GF-D8 (cell line): ENCODE results near the gene KNCN.

ENCODE experiments used
- DNase-seq: peaks from one replicate; lab custom pipeline; 2025; lab: John Stamatoyannopoulos, UW

The KNCN gene

DNA sequence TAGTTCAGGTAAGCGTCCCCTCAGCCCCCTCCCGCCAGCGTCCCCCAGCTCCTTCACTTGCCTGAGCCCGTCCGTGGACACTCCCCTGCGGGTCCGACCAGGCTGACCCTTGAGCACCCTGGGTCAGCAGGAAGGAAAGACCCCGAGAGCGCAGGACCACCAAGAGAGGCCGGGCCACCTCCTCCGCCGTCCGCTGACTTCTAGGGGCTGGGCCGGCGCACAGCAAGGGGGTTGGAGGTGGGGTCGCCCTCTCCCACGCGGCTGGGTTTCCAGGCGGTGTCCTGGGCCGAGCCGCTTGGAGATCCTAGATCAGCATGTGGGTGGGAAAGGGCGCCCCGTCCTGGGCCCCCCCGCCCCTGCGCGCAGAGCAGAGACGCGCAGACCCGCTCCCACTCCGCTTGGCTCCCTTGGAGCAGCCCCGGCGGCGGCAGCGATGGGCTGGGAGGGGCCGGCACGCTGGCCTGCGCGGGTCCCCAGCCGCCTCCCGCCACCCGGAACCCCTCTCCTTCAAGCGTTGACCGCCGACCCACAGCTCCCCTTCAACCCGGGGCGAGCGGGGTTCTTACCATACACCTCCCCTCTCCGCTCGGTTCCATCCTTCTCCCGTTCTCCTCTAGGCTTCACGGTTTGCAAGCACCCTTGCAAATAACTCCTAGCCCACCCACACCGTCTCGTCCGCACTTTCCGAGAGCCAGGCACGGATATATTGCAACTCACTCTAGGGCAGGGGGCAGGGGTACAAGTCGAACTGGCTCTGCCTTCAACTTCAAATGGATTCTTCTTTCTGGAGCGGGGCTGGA lies 7.5 kb downstream of the KNCN start:
- DNase-seq = no peak

DNA sequence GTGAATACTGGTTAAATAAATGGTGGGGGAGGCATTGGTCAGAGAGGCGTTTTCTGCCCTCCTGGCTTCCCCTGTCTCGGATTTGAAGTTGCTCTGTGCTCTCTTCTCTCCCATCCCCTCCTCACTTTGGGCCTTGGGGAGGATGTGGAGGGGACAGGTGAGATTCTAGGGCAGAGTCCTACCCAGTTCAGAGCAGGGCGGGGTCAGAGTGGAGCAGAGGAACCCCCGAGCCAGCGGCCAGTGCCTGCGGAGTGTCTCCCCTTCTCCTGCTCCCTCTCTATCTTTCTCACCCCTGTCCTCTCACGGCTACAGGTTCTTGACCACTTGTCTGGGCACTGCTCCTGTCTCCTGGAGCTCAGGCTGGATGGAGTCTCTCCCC lies 8.1 kb downstream of the KNCN start:
- no peak for DNase-seq

DNA sequence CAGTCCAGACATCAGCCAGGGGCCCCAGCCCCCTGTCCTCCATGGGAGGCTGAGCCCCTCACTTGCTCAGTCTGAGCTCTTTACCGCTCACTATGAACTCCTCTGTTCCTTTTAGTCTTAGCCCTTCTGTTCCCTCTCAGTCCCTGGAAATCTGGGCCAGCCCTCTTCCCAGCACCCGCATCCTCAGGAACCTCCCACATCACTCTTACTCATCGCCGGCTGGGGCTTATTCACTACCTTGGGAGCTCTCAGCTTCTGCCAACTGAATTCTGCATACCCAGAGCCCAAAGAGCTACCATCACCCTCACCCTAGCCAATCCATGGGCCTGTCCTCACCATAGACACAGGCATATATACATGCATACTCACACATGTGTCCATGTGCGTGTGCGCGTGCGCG lies 11.5 kb downstream of the KNCN start:
- DNase-seq = no peak

DNA sequence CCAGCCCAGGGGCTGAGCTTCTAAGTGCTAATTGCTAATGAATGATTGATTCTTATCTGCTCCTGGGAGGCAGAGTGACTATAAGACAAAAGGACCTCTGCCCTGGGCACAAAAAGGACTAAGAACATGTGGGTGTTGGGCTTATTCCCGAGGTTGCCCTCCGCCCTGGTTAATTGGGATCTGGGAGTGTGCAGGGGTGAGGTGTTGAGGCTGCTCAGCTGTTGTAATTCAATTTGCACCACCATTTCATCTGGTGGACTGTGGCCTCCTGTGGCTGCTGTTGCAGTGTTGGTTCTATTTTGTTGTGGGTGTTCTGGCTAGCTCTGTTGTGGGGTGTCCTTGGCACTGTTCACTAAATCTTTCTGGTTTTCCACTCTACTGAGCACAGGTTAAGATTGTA lies 13.3 kb downstream of the KNCN start:
- DNase-seq = no peak

DNA sequence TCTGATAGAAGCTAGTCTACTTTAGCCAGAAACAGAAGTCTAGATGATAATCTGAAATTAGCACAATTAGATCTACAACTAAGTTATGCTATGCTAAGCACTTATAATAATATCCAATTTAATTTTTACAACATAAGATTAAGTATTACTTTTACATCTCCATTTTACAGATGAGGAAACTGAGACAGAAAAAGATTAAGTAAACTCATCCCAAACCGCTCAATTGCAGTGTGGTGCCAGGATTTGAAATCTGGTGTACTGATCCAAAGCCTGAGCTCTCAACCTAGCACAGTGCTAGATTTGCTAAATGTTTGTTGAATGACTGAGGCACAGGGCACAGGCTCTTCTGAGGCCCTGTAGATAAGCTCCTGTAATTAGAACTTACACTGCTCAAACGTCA lies 13.8 kb downstream of the KNCN start:
- no peak for DNase-seq

DNA sequence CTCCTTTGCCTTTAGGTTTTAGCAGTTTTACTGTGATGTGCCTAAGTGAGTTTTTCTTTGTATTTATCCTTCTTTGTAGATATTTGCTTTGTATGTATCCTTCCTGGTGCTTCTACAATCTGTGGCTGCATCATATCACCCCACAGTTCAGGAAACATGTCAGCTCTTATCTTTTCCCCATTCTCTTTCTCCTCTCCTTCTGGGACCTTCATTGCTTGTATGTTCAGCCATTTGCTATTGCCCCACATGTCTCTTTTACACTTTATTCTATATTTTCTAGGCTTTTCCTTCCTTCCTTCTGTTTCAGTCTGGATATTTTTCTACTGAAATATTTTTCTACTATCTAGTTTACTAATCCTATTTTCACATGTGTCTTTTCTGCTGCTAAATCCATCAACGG lies 14.9 kb downstream of the KNCN start:
- no peak for DNase-seq

DNA sequence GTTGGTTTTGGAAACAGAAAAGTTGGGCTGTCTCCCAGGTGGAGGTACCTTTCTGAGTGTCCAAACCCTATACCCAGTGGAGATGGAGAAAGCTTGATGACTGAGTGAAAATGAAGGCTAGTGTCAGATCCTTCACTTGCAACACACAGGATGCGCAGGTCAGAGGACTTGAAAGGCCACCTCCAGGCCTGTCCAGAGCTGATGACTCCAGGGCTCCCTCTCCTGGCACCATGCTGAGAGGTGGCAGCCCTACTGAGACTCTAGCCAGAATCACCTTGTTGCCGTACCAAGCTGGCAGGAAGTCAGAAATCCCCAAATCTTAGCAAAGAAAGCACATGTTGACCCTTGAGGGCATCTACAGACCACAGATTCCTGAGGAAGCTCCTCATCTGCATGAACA lies 16.4 kb downstream of the KNCN start:
- DNase-seq = no peak

DNA sequence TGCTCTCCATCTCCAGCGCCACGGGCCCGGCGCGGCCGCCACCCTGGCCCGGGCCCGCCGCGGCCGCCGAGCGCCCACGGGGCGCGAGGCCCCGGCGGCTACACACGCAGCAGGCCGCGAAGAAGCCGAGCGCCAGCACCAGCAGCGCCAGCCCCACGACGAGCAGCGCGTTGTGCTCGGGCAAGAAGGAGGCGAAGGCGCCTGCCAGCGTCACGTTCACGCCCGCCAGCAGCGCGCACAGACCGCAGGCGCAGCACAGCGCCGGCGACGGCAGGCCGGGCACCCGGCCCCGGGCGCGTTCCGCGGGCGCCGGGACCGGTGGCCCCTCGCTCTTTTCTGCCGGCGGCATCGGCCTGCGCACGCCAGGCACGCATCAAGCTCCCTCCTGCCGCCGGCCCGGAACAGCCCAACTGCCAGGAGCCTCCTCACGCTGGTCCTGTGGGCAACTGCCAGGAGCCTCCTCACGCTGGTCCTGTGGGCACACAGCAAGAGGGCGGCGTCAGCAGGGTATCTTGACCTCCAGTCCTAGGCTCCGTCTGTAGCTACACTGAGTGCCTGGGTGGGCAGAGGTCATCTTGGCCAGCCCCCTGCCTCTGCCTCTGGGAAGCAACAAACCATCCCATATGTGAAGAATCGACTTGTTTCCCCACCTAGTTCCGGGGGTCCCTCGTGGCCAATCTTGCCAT lies 18.1 kb downstream of the KNCN start:
- no peak for DNase-seq

DNA sequence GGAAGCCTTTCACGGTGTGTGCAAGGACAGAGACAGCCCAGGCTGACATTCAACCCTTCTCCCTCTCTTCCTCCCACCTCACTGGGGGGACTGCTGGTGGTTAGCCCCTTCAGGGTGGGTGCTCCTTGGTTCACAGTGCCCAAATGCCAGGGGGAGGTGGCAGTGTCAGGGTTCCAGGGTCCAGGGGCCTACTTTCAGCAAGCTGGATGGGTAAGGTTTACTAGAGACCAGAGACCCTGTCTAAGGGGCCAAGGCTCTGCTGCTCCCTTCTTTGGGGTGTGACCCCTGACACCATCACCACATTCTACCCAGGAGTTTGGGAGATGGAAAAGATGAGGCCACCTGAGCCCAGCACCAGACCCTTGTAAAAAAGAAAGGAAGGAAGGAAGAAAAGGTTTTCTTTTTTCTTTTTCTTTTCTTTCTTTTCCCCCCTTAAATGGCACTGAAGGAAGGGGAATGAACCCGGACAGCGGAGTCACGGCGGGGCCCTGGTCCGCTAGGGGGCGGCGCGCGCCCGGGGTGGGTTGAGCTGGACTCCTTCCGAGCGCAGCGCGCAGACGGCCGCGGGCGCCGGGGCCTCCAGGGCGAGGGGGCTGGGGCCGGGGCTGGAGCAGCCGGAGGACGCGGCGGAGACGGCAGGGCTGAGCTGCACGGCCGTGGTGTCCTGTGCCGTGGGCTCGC lies 18.8 kb downstream of the KNCN start:
- DNase-seq = no peak

DNA sequence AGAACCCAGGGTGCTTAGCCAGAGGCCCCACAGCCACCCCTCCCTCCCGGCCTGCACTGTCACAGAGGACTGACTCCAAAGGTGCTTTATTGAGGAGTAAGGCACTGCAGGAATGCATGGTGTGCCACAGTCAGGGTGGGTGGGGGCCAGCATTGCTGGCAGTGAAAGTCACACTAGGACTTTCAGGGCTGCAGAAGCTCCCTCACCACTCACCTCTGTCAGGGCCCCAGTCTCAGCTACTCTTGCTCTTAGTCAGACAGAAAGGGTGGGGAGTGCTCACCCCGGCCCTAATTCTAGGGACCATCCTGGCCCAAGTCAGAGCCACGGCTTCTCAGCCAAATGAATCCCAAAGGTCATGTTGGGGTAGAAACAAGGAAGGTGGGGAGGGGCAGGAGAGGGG lies 19.4 kb downstream of the KNCN start:
- DNase-seq = no peak

DNA sequence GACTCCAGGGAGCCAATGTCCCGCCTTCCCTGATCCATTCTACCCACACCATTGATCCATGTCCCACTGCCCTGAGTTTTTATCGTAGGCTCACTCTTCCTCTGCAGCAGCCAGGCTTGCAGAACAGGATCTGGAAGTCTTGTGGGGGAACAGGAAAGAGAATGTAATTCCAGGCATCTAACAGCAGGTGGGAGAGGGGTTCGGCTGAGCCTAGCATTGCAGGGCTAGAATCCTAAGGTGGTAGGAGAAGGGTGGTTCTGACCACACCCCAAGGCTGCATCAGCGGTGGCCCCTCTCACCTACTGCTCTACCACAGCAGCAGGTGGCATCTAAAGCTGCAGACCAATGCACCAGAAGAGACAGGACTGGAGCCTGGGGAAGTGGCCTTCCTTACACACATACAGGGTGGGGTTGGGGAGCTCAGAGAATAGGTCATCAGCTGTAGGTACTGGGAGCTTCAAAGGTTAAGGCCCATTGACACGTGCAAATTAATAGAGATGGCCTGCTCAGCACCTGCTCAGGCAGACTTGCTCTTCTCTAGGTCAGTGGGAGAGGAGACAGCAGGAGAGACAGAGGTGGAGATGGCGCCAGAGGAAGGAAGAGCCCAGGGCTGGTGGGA lies 20.5 kb downstream of the KNCN start:
- no peak for DNase-seq

DNA sequence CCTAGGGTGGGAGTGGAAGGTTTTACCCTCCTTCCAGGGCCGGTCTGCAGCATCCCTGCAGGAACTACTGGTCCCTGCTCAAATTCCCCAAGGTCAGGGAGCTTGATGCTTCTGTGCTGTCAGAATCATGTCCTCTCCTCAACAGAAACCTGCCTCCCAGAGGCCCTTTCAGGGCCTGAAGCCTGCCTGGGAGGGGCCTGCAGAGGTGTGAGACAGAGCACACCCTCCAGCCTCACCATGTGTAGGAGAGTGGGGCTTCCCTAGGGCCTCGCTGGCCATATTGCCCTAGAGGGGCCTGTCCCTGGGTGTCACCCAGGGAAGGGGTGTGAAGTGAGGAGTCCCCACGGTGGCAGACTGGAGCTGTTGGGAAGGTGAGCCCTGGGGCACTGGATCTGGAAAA lies 21.1 kb downstream of the KNCN start:
- DNase-seq = no peak

DNA sequence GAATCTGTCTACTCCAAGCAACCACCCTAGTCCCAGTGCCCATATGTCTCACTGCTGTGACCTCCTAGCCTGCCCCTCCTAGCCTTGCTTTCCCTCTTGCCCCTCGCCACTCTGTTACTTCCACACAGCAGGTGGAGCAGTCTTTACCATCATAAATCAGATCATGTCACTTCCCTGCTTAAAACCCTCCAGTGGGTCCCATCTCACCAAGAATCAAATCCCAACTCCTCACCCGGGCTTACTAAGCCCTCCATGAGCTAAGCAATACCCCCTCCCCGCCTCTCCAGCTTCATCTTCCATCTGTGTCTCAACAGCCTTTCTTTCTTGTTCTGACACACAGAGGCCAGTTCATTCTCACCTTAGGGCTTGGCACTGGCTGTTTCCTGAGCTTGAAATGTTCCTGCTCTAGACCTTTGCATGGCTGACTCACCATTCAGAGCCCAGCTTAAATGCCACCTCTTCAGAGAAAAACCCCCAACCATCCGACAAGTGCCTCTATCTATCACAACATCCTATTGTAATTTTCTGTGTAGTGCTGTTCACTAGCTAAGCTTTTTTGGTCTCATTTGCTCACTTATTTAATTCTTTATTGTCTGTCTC lies 22.3 kb downstream of the KNCN start:
- DNase-seq = no peak

DNA sequence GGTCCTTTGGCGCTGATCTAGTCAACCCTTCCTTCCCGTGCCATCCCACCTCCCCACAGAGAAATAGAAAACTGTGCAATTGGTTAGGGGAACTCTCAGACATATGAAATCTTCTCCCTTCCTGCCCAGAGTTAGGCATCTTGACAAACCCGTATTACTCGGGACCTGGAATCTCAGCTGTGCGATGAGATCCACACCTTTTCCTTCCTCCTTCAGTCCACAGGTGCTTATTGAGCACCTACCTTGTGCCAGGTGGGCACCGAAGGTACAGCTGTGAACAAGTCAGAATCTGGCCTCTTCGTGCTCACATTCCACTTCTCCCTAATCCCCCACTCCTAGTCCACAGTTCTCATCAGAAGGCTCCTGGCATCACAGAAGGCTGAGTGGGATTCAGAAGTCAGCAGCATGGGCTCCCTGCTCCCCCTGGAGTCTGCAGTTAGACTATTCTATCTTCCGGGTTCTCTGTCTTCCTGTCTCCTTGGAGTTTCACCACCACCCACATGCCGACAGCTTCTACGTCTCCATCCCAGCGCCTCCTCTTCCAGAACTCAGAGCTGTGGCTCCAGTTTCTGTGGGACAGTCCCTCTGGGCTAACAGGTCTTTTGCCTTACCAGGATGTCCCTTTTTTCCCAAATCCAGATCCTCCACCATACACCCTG lies 23.0 kb downstream of the KNCN start:
- no peak for DNase-seq

DNA sequence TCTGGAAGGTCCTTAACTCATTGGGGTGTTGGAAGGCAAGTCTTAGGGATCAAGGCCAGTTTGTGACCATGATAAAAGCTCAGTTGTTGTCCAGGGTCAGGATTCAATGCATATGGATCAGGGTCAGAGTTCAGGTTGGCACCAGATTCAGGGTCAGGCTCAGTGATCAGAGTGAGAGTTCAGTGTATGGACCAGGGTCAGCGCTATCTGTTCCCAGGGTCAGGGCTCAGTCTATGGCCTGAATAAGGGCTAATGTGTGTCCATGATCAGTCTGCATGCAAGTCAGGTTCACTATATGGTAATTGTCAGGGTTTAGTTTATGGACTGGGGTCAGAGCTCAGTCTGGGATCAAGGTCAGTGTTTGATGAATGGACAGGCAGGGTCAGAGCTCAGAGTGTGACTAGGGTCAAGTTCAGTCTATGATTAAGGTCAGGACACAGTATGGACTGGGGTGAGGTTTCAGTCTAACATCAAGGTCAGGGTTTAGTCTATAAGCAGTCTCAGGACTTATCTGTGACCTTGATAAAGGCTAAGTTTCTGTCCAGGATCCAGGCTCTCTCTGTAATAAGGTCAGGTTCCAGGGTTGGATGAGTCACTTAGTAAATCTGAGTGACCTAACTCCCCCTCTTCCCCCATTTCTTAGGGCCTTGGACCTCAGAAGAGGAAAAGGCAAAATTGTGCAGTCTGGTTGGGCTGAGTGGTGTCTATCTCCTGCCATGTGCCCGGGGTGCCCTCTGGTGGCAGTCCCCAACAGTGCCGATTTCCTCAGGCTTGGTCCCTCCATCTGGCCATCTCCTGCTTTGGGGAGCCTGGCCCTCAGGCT lies 23.8 kb downstream of the KNCN start:
- DNase-seq = peak; percentile 17

DNA sequence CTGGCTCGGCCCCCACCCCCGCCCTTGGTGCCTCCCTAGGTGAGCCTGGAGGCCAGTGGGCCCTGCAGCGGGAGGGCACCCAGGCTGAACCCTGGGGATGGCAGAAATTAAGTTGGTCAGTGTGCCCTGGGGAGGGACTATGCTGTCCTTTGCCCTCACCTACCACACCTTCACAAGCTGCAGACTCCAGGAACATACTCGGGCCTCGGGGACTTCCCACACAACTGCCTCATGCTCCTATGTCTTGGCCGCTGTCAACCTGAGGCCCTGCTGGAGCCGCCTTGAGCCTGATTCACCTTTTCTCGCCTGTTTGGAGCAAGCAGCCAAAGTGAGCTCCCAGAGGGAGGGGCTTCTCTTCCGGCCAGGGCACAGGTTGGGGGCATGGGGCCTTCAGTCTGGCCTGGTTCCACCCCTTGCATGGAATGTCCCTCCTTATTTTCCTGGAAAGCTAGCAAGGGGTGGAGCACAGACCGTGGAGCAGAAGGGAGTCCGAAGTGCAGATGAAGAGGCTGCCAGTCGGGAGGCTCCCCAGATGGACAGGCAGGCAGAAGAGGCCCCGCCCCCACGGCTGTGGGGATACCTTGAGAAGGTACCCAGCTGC lies 24.7 kb downstream of the KNCN start:
- no peak for DNase-seq

DNA sequence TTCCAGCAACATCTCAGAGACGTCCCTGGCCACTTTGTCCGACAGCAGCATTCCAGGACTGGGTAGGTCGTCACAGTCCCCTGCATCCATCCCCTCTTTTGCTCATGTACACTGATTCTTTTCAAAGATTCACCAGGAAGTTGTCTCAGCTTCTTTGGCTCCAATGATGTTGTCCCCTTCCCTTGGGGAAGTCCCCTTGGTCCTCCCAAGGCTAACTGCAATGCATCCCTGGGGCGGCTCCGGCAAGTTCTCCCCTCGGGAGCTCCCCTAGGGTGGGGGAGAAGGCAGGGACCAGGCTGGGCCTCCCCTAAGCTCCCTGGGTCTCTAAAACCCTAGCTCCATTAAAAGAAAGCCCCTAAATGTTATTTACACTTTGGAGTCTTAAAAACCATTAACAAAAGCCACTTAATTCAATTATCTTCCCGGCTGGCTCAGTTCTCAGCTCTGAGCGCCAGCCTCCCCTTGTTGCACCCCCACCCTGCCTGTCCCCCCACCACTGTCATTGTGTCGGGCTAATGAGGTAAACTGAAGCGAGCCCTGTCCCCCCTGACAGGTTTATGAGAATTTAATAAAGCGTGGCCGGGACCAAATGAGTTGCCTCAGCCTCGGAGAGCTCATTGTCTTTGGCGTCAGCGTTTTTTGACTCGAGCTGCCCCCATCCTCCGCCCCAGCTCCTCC lies 25.3 kb downstream of the KNCN start:
- no peak for DNase-seq

DNA sequence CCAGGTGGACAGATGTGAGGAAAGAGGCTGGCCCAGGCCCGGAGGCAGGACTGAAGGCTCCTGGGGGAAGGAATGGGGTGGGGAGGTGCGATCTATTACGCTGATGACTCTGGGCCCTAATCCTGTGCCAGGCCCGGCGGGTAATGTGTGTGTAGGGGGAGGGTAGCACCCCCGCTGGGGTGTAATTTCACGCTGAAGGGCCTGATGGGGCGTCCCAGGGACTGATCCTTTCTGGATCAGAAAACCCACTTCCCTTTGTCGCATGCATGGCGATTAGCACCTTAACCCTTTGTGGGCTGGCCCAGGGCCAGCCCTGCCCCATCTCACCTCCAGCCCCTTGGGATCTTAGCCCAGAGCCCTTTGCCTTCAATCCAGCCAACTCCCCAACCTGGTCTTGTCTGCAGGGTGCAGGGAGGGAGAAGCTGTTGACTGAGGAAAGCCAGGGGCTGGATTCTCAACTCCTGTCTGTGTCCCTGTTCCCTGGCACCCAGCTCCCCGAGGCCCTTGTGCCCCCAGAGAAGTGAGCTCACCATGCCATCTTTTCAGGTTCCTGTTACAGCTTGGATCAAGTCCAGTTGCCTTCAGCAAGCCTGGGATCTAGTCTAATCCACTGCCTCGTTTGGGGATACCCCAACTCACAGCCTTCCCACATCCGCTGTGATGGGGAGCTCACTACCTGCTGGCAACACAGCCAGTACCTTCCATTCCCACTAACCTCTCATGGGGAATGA lies 26.0 kb downstream of the KNCN start:
- DNase-seq = no peak

DNA sequence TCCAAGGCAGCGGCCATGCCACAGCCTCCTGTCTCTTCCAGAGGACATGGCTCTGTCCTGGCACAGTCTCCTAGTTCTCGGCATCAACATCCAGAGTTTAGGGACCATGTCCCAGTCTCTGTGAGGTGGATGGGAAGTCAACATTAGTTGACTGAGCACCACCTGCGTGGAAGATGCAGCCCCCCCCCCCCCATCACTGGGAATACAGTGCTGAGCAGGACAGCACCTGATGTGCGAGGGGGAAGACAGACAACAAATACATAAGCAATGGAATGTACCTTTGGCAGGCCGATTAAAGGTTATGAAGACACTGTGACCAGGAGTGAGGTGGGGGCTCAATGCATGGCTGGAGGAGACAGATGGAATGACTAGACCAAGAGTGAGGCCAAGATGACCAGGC lies 26.6 kb downstream of the KNCN start:
- no peak for DNase-seq
